Lower leg skin (tissue), 4 donors: ENCODE results near the gene ART3. TPM values are rescaled to one million over a fixed set of nuclear protein-coding genes. Genes with fewer than 3 reads are reported as not detected.
A peak's percentile ranks its signal among the peaks of the same experiment; 100 is the strongest.

Source experiments
- DNase-seq, 2 donors: peaks; one replicate each; pipeline ENCODE4 v3.0.0-alpha.2; 2019; ENCODE audit warnings: low spot score in 2 of 2
- H3K4me3 ChIP-seq: fragments of 200-600 bp; sonication (generic); 2 replicates; pipeline ENCODE4 v1.5.1; 2017; ENCODE audit warnings: mild to moderate bottlenecking, low read depth; ENCODE audit not compliant: poor library complexity, severe bottlenecking
- CTCF ChIP-seq, 3 donors: fragments of 450-650 bp; IDR thresholded peaks; one replicate each; pipeline ENCODE4 v1.5.1; 2016; ENCODE audit warnings: antibody characterized with exemption in 3 of 3, mild to moderate bottlenecking in 3 of 3, moderate library complexity in 2 of 3
- POLR2A ChIP-seq, 2 donors: fragments of 450-650 bp; IDR thresholded peaks; one replicate each; pipeline ENCODE4 v1.6.1; 2016 to 2017; ENCODE audit warnings: antibody characterized with exemption in 2 of 2, mild to moderate bottlenecking in 1 of 2, moderate library complexity in 1 of 2
- WGBS, 2 donors: methylation state at CpG; one replicate each; pipeline ENCODE4 v1.1.5; 2018; 5-methylcytosine and 5-hydroxymethylcytosine counted together
- intact Hi-C: fragments of 100-400 bp; cut with DNase I; formaldehyde crosslinking; loops from one replicate; pipeline ENCODE4 v1.15.0; 2023; ENCODE audit warnings: low total_unique reads
- total RNA-seq, 4 donors: library from RNA; depleted of rRNA; stranded (reverse); fragments of >200 nt; gene quantifications; one replicate each; pipeline ENCODE4 v1.1.0, GENCODE V29; 2016

The ART3 gene
- total RNA-seq, 4 donors from 2014 or later: 0.34 to 1.3 (median 0.81) TPM; not detected in 1

- DNase-seq: no peak
- TF ChIP-seq POLR2A (IDR thresholded peaks at IDR 0.05): no peak
- no peak for TF ChIP-seq CTCF (IDR thresholded peaks at IDR 0.05)
- WGBS, 2 donors: 54 to 64% methylated on average over 4 of the region's 4 CpGs
- intact Hi-C loops: no loop called here
- H3K4me3 ChIP-seq: no peak overlapping the region
Measured at GRCh38 chr4:76078033-76078613, 3.6 kb downstream of the ART3 start.

GRCh38 chr4:76083386-76083988 lies 9.0 kb downstream of the ART3 start:
- no peak overlapping the region for H3K4me3 ChIP-seq
- TF ChIP-seq CTCF (IDR thresholded peaks at IDR 0.05) (no peak), POLR2A (IDR thresholded peaks at IDR 0.05) (no peak)
- DNase-seq: no peak
- intact Hi-C loops: no loop called here
- 53 to 61% methylated on average over 3 of the region's 3 CpGs for WGBS, 2 donors

- intact Hi-C loops: no loop called here
- no peak overlapping the region for H3K4me3 ChIP-seq
- DNase-seq: no peak
- no peak for TF ChIP-seq CTCF (IDR thresholded peaks at IDR 0.05)
- TF ChIP-seq POLR2A (IDR thresholded peaks at IDR 0.05): no peak
- 88% methylated on average over 1 of the region's 1 CpG for WGBS, 2 donors
Measured at GRCh38 chr4:76084542-76084941, 10.0 kb downstream of the ART3 start.

- intact Hi-C loops: no loop called here
- WGBS, 2 donors: 30 to 36% methylated on average over 13 of the region's 13 CpGs
- TF ChIP-seq CTCF (IDR thresholded peaks at IDR 0.05) (no peak), POLR2A (IDR thresholded peaks at IDR 0.05) (no peak)
- peak in 1 of 2 donors; percentile 24 for DNase-seq
- no peak overlapping the region for H3K4me3 ChIP-seq
Measured at GRCh38 chr4:76087007-76087769, 12.7 kb downstream of the ART3 start.

- intact Hi-C loops: no loop called here
- DNase-seq: no peak
- no peak overlapping the region for H3K4me3 ChIP-seq
- 90 to 94% methylated on average over 2 of the region's 2 CpGs for WGBS, 2 donors
- no peak for TF ChIP-seq CTCF (IDR thresholded peaks at IDR 0.05)
- TF ChIP-seq POLR2A (IDR thresholded peaks at IDR 0.05): no peak
Measured at GRCh38 chr4:76088719-76089118, 14.2 kb downstream of the ART3 start.
